HL-60 (cell line): ENCODE data around the gene DSG3.

Source experiments
- CTCF ChIP-seq: IDR thresholded peaks from one replicate; pipeline ENCODE4 v1.5.1; 2011; ENCODE audit warnings: low read length, control low read depth, inconsistent platforms; ENCODE audit not compliant: insufficient read depth
- GABPA ChIP-seq: IDR thresholded peaks from 2 replicates; pipeline ENCODE4 v1.6.1; 2012; ENCODE audit warnings: low read depth
- POLR2AphosphoS5 ChIP-seq: IDR thresholded peaks from 2 replicates; pipeline ENCODE4 v1.6.1; 2012; ENCODE audit warnings: low read depth
- REST ChIP-seq: IDR thresholded peaks from 2 replicates; pipeline ENCODE4 v1.6.1; 2012; ENCODE audit warnings: low read depth; ENCODE audit not compliant: insufficient replicate concordance

DNA sequence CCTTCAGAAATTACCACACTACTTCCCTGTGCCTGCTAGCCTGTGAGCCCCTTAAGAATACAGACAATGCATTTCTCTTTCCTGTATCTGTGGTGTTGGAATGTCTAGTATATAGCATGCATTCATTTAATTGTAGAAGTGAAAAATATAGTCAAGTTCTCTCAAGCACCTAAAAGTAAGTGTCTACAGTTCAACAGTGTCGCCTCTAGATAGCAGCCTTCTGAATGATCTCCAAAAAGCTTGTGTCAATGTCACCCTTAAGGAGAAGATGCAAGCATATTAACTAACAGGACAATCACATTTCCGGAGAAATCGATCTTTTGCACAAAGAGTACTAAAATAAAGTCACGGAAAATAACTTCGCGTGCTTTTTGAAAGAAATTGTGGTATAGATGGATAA is 27.5 kb upstream of the DSG3 start:
- TF ChIP-seq CTCF = no peak
- TF ChIP-seq REST = no peak
- no peak for TF ChIP-seq GABPA
- TF ChIP-seq POLR2AphosphoS5 = no peak
